ENCODE results near the gene YPEL3.

The YPEL3 gene

DNA sequence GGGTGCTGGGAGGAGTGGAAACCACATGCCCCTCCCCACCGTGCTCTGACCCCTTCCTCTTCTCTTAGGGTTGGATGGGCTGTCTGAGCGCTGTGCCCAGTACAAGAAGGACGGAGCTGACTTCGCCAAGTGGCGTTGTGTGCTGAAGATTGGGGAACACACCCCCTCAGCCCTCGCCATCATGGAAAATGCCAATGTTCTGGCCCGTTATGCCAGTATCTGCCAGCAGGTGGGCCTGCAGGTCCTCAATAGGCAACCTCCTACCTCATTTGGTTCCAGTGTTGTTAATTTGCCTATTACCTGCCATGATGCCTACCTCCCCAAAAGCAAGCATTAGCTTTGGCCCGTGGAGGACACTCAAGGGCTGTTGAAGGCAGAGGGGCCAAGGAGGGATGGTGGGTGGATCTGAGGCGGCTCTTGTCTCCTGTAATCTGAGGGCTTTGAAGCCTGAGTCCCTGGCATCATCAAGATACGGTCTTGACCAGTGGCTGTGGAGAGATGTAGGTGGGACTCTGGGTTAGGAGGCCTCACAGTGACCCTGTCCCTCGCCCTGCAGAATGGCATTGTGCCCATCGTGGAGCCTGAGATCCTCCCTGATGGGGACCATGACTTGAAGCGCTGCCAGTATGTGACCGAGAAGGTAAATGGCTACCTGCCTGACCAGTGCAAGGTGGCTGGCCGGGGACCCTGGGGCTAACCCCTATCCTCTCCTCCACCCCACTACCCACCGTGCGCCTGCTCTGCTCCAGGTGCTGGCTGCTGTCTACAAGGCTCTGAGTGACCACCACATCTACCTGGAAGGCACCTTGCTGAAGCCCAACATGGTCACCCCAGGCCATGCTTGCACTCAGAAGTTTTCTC is 27.0 kb downstream of the YPEL3 start:
- Histone ChIP-seq H3K4me1 (ENCODE audit: control insufficient read depth in 1 of 2, insufficient read depth in 2 of 2, low read length in 2 of 2) (peaks cover 15 to 18% of the 10 kb centered on the region in 2 experiments), H4K8ac (ENCODE audit: low read depth, low read length) (no peak overlapping the region), H2BK12ac (ENCODE audit: low read length) (no peak overlapping the region), H3K9ac (ENCODE audit: low read length) (no peak overlapping the region), H4K12ac (ENCODE audit: low read depth, low read length) (no peak overlapping the region), H3K79me2 (ENCODE audit: control insufficient read depth, insufficient read depth, low read length, poor library complexity) (peaks cover 26% of the 10 kb centered on the region), H3K9me3 (ENCODE audit: insufficient read depth, low read depth, low read length) (no peaks in the 10 kb centered on the region), H3K27ac (ENCODE audit: low read depth, low read length) (no peak overlapping the region), H3K23ac (ENCODE audit: low read length) (no peak overlapping the region), H3K36me3 (ENCODE audit: control insufficient read depth in 1 of 2, insufficient read depth in 2 of 2, low read length in 2 of 2) (peaks cover 51 to 52% of the 10 kb centered on the region in 2 experiments), H3K79me1 (ENCODE audit: low read length) (peaks cover 19% of the 10 kb centered on the region), H3K18ac (ENCODE audit: low read length) (peak overlapping the region; percentile 18), H2BK120ac (ENCODE audit: insufficient read depth, low read length, poor library complexity) (no peak overlapping the region), H2AK5ac (ENCODE audit: low read length) (no peak overlapping the region), H4K91ac (ENCODE audit: low read depth, low read length) (no peak overlapping the region), H2AFZ (ENCODE audit: insufficient read depth, low read length, poor library complexity) (no peak overlapping the region), H3K4me3 (ENCODE audit: low read depth, low read length) (no peak overlapping the region), H2BK5ac (ENCODE audit: low read depth, low read length, poor library complexity) (no peak overlapping the region), H3K27me3 (ENCODE audit: insufficient read depth, low read length) (no peaks in the 10 kb centered on the region), H3K4me2 (ENCODE audit: low read length) (no peak overlapping the region), H3K14ac (ENCODE audit: low read length) (no peak overlapping the region), H3K4ac (ENCODE audit: low read depth, low read length) (no peak overlapping the region)
- WGBS (ENCODE audit: extremely low coverage, insufficient coverage, insufficient read length): no CpG with 5 or more reads among the region's 17 CpGs
- DNase-seq: no peak

DNA sequence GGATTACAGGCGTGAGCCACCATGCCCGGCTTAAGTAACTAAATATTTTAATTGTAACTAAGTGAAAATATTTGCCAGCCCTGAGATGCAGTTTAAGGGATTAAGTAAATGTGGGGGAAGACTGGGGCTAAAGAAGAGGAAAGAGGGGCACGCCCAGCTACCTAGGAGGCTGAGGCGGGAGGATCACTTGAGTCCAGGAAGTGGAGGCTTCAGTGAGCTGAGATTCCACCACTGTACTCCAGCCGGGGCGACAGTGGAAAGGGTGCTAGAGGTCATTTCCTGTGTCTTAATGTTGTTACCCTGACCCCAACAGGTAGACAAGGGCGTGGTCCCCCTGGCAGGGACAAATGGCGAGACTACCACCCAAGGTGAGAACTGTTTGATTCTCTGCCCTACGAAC is 27.7 kb downstream of the YPEL3 start:
- DNase-seq: no peak
- Histone ChIP-seq H3K23ac (ENCODE audit: low read length) (no peak overlapping the region), H3K9ac (ENCODE audit: low read length) (no peak overlapping the region), H2AFZ (ENCODE audit: insufficient read depth, low read length, poor library complexity) (no peak overlapping the region), H3K4ac (ENCODE audit: low read depth, low read length) (no peak overlapping the region), H2AK5ac (ENCODE audit: low read length) (no peak overlapping the region), H4K8ac (ENCODE audit: low read depth, low read length) (no peak overlapping the region), H2BK5ac (ENCODE audit: low read depth, low read length, poor library complexity) (no peak overlapping the region), H3K79me2 (ENCODE audit: control insufficient read depth, insufficient read depth, low read length, poor library complexity) (peaks cover 26% of the 10 kb centered on the region), H3K79me1 (ENCODE audit: low read length) (peaks cover 19% of the 10 kb centered on the region), H4K12ac (ENCODE audit: low read depth, low read length) (no peak overlapping the region), H3K14ac (ENCODE audit: low read length) (no peak overlapping the region), H2BK120ac (ENCODE audit: insufficient read depth, low read length, poor library complexity) (no peak overlapping the region), H3K4me1 (ENCODE audit: control insufficient read depth in 1 of 2, insufficient read depth in 2 of 2, low read length in 2 of 2) (peaks cover 20 to 24% of the 10 kb centered on the region in 2 experiments), H3K9me3 (ENCODE audit: insufficient read depth, low read depth, low read length) (no peaks in the 10 kb centered on the region), H3K4me2 (ENCODE audit: low read length) (no peak overlapping the region), H2BK12ac (ENCODE audit: low read length) (no peak overlapping the region), H3K36me3 (ENCODE audit: control insufficient read depth in 1 of 2, insufficient read depth in 2 of 2, low read length in 2 of 2) (peaks cover 49 to 52% of the 10 kb centered on the region in 2 experiments), H3K27me3 (ENCODE audit: insufficient read depth, low read length) (no peaks in the 10 kb centered on the region), H3K4me3 (ENCODE audit: low read depth, low read length) (no peak overlapping the region), H3K18ac (ENCODE audit: low read length) (no peak overlapping the region), H3K27ac (ENCODE audit: low read depth, low read length) (no peak overlapping the region), H4K91ac (ENCODE audit: low read depth, low read length) (no peak overlapping the region)
- WGBS (ENCODE audit: extremely low coverage, insufficient coverage, insufficient read length): no CpG with 5 or more reads among the region's 9 CpGs

DNA sequence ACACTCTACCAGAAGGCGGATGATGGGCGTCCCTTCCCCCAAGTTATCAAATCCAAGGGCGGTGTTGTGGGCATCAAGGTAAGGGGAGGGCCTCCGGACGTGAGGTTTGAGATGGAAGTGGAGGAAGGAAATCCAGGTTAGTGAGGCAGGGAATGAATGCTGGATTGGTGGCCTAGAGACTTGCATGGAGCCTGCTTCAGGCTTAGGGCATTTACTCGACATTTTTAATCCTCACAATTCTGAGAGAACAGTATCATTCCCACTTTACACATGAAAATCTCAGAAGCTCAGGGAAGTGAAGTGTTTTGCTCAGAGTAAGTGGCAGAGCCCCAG is 28.5 kb downstream of the YPEL3 start:
- peaks cover 48 to 52% of the 10 kb centered on the region in 2 experiments for H3K36me3 ChIP-seq (ENCODE audit: control insufficient read depth in 1 of 2, insufficient read depth in 2 of 2, low read length in 2 of 2)
- H3K14ac ChIP-seq (ENCODE audit: low read length): no peak overlapping the region
- no peak overlapping the region for H4K91ac ChIP-seq (ENCODE audit: low read depth, low read length)
- H2BK120ac ChIP-seq (ENCODE audit: insufficient read depth, low read length, poor library complexity): no peak overlapping the region
- DNase-seq: no peak
- H2BK5ac ChIP-seq (ENCODE audit: low read depth, low read length, poor library complexity): no peak overlapping the region
- no peak overlapping the region for H3K9ac ChIP-seq (ENCODE audit: low read length)
- H3K4me2 ChIP-seq (ENCODE audit: low read length): peak overlapping the region; percentile 84
- peaks cover 19% of the 10 kb centered on the region for H3K79me1 ChIP-seq (ENCODE audit: low read length)
- H3K27ac ChIP-seq (ENCODE audit: low read depth, low read length): no peak overlapping the region
- H2AK5ac ChIP-seq (ENCODE audit: low read length): no peak overlapping the region
- WGBS (ENCODE audit: extremely low coverage, insufficient coverage, insufficient read length): no CpG with 5 or more reads among the region's 6 CpGs
- H4K12ac ChIP-seq (ENCODE audit: low read depth, low read length): no peak overlapping the region
- no peak overlapping the region for H3K4me3 ChIP-seq (ENCODE audit: low read depth, low read length)
- no peak overlapping the region for H2BK12ac ChIP-seq (ENCODE audit: low read length)
- peak overlapping the region; percentile 100 for H3K4ac ChIP-seq (ENCODE audit: low read depth, low read length)
- no peaks in the 10 kb centered on the region for H3K9me3 ChIP-seq (ENCODE audit: insufficient read depth, low read depth, low read length)
- H4K8ac ChIP-seq (ENCODE audit: low read depth, low read length): no peak overlapping the region
- no peak overlapping the region for H3K23ac ChIP-seq (ENCODE audit: low read length)
- H3K18ac ChIP-seq (ENCODE audit: low read length): no peak overlapping the region
- no peak overlapping the region for H2AFZ ChIP-seq (ENCODE audit: insufficient read depth, low read length, poor library complexity)
- no peaks in the 10 kb centered on the region for H3K27me3 ChIP-seq (ENCODE audit: insufficient read depth, low read length)
- peaks cover 20 to 24% of the 10 kb centered on the region in 2 experiments for H3K4me1 ChIP-seq (ENCODE audit: control insufficient read depth in 1 of 2, insufficient read depth in 2 of 2, low read length in 2 of 2)
- H3K79me2 ChIP-seq (ENCODE audit: control insufficient read depth, insufficient read depth, low read length, poor library complexity): peaks cover 26% of the 10 kb centered on the region

DNA sequence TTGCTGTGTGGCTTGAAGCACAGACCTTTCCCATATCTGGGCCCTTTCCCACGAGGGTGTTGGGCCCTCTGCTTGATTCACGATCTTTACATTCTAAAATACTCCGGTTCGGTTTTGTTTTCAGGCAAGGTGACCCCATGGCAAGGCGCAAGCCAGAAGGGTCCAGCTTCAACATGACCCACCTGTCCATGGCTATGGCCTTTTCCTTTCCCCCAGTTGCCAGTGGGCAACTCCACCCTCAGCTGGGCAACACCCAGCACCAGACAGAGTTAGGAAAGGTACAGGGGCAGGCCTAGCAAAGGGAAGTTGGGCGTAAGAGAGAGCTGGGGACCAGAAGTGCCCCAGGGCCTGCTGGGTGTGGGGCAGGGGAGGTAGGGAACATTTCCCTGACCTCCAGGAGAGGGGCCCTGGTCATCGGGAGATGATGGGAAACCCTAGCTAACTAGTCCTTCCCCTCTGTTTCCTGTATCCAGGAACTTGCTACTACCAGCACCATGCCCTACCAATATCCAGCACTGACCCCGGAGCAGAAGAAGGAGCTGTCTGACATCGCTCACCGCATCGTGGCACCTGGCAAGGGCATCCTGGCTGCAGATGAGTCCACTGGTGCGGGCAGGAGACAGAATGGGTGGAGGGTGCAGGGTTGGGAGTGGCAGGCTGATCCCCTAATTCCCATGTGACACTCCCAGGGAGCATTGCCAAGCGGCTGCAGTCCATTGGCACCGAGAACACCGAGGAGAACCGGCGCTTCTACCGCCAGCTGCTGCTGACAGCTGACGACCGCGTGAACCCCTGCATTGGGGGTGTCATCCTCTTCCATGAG is 29.0 kb downstream of the YPEL3 start:
- H3K4me1 ChIP-seq (ENCODE audit: control insufficient read depth in 1 of 2, insufficient read depth in 2 of 2, low read length in 2 of 2): peaks cover 20 to 24% of the 10 kb centered on the region in 2 experiments
- H3K9ac ChIP-seq (ENCODE audit: low read length): peak overlapping the region; percentile 97
- peaks cover 19% of the 10 kb centered on the region for H3K79me1 ChIP-seq (ENCODE audit: low read length)
- no peaks in the 10 kb centered on the region for H3K9me3 ChIP-seq (ENCODE audit: insufficient read depth, low read depth, low read length)
- H2BK120ac ChIP-seq (ENCODE audit: insufficient read depth, low read length, poor library complexity): peak overlapping the region; percentile 21
- no peak overlapping the region for H3K23ac ChIP-seq (ENCODE audit: low read length)
- H2AFZ ChIP-seq (ENCODE audit: insufficient read depth, low read length, poor library complexity): no peak overlapping the region
- H2BK12ac ChIP-seq (ENCODE audit: low read length): no peak overlapping the region
- H3K4me2 ChIP-seq (ENCODE audit: low read length): peak overlapping the region; percentile 84
- peak overlapping the region; percentile 23 for H4K12ac ChIP-seq (ENCODE audit: low read depth, low read length)
- WGBS (ENCODE audit: extremely low coverage, insufficient coverage, insufficient read length): no CpG with 5 or more reads among the region's 21 CpGs
- H3K18ac ChIP-seq (ENCODE audit: low read length): peak overlapping the region; percentile 13
- H3K27ac ChIP-seq (ENCODE audit: low read depth, low read length): no peak overlapping the region
- H3K14ac ChIP-seq (ENCODE audit: low read length): peak overlapping the region; percentile 89
- peak overlapping the region; percentile 75 for H4K8ac ChIP-seq (ENCODE audit: low read depth, low read length)
- H2AK5ac ChIP-seq (ENCODE audit: low read length): no peak overlapping the region
- DNase-seq: no peak
- peak overlapping the region; percentile 100 for H3K4ac ChIP-seq (ENCODE audit: low read depth, low read length)
- no peaks in the 10 kb centered on the region for H3K27me3 ChIP-seq (ENCODE audit: insufficient read depth, low read length)
- H3K36me3 ChIP-seq (ENCODE audit: control insufficient read depth in 1 of 2, insufficient read depth in 2 of 2, low read length in 2 of 2): peaks cover 47 to 48% of the 10 kb centered on the region in 2 experiments
- H4K91ac ChIP-seq (ENCODE audit: low read depth, low read length): peak overlapping the region; percentile 75
- peak overlapping the region; percentile 99 for H3K4me3 ChIP-seq (ENCODE audit: low read depth, low read length)
- peaks cover 26% of the 10 kb centered on the region for H3K79me2 ChIP-seq (ENCODE audit: control insufficient read depth, insufficient read depth, low read length, poor library complexity)
- peak overlapping the region; percentile 95 for H2BK5ac ChIP-seq (ENCODE audit: low read depth, low read length, poor library complexity)
